Measurements from ENCODE around the gene MX2. TPM values are rescaled to one million over a fixed set of nuclear protein-coding genes. Genes with fewer than 3 reads are reported as not detected.

The MX2 gene
- total and polyA plus RNA-seq, 2 donors (not counting 3 experiments of a cell fraction or from before 2014, with no cell fraction given): 0.01 TPM; not detected in 1

- H4K20me1 ChIP-seq (replicated peaks; ENCODE audit: control insufficient read depth, extremely low read depth, insufficient read depth, low read length): no peaks in the 10 kb centered on the region
- H3K27ac ChIP-seq (ENCODE audit: insufficient read depth, low read depth, low read length): no peak overlapping the region
- no peaks in the 10 kb centered on the region for H3K27me3 ChIP-seq (ENCODE audit: control insufficient read depth in 2 of 2, insufficient read depth in 2 of 2, low read length in 2 of 2)
- dilution Hi-C loops (cut with MboI; ENCODE audit: extremely low pct_ligation_motif_present, low sequenced_read_pairs): no loop called here
- no peak overlapping the region for H3K4me3 ChIP-seq (replicated peaks in 1 of 3; ENCODE audit: insufficient read depth in 1 of 3, low read depth in 1 of 3, low read length in 3 of 3)
- DNase-seq (ENCODE audit: low read depth, low spot score) (no peak), FAIRE-seq (no peak)
- no peak overlapping the region for H3K9ac ChIP-seq (replicated peaks; ENCODE audit: extremely low read depth, insufficient read depth, low read length)
- no peaks in the 10 kb centered on the region for H3K9me3 ChIP-seq (replicated peaks; ENCODE audit: control insufficient read depth, insufficient read depth, low read length)
- intact Hi-C loops (cut with micrococcal nuclease): no loop called here
- H3K9me1 ChIP-seq (replicated peaks; ENCODE audit: control insufficient read depth, extremely low read depth, insufficient read depth, low read length): no peaks in the 10 kb centered on the region
- H3K79me2 ChIP-seq (ENCODE audit: control insufficient read depth, insufficient read depth, low read length): no peaks in the 10 kb centered on the region
- ChIA-PET POLR2A (no interaction called here), CTCF (no interaction called here)
- no peaks in the 10 kb centered on the region for H3K36me3 ChIP-seq (ENCODE audit: control insufficient read depth in 2 of 2, extremely low read depth in 1 of 2, insufficient read depth in 2 of 2, low read length in 2 of 2)
- H3K4me2 ChIP-seq (ENCODE audit: insufficient read depth, low read length): no peak overlapping the region
- no peaks in the 10 kb centered on the region for H3K4me1 ChIP-seq (ENCODE audit: control insufficient read depth, extremely low read depth, insufficient read depth, low read length)
- BruUV-seq (replicated peaks): no TSS peak
- TF ChIP-seq FOS (IDR thresholded peaks at IDR 0.05; ENCODE audit: borderline replicate concordance, insufficient read depth, low read length) (no peak), EZH2 (IDR thresholded peaks at IDR 0.05; ENCODE audit: borderline replicate concordance, low read depth, low read length, severe bottlenecking) (no peak), MYC (IDR thresholded peaks at IDR 0.05; ENCODE audit: low read depth, low read length) (no peak), POLR2A (IDR thresholded peaks at IDR 0.05; ENCODE audit: low read depth, low read length) (no peak), MAX (IDR thresholded peaks at IDR 0.05; ENCODE audit: insufficient read depth, insufficient read length) (no peak), POLR2AphosphoS5 (IDR thresholded peaks at IDR 0.05; ENCODE audit: insufficient read depth, low read depth, low read length) (no peak), CTCF (IDR thresholded peaks at IDR 0.05; ENCODE audit: extremely low read depth in 1 of 2, insufficient read depth in 1 of 2, low read depth in 1 of 2, low read length in 2 of 2) (no peak), GATA2 (IDR thresholded peaks at IDR 0.05; ENCODE audit: insufficient read depth, insufficient read length, low read depth, low read length) (no peak), JUN (IDR thresholded peaks at IDR 0.05; ENCODE audit: borderline replicate concordance, insufficient read depth, insufficient read length, low read depth) (no peak)
- no peak overlapping the region for H2AFZ ChIP-seq (ENCODE audit: low read depth, low read length)
Measured at GRCh38 chr21:41393876-41394465, 32.1 kb downstream of the MX2 start.

All from endothelial cell of umbilical vein (primary cell).